Measurements from ENCODE around the gene IQCH.

Gene IQCH

DNA sequence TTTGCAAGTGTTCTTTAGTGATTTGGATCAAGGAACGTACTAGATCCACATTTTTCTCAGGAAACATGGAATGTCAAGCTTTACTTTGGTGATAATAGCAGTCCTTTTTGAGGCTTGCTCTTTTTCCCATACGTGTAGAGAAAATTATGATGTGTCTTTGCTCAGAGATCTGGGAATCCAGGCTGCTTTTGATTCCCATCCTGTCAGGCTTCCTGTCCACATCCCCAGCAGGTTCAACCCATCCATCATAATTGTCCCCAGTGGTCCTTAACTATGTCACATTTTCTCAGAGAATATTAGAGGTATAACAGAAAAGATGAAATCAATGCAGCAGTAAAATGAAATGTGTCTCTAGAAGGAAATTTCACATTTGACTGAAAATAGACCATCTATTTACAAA, 111.4 kb downstream of the IQCH start:
- no peak for DNase-seq (ENCODE audit: low read depth)
- TF ChIP-seq, protein P1, sequence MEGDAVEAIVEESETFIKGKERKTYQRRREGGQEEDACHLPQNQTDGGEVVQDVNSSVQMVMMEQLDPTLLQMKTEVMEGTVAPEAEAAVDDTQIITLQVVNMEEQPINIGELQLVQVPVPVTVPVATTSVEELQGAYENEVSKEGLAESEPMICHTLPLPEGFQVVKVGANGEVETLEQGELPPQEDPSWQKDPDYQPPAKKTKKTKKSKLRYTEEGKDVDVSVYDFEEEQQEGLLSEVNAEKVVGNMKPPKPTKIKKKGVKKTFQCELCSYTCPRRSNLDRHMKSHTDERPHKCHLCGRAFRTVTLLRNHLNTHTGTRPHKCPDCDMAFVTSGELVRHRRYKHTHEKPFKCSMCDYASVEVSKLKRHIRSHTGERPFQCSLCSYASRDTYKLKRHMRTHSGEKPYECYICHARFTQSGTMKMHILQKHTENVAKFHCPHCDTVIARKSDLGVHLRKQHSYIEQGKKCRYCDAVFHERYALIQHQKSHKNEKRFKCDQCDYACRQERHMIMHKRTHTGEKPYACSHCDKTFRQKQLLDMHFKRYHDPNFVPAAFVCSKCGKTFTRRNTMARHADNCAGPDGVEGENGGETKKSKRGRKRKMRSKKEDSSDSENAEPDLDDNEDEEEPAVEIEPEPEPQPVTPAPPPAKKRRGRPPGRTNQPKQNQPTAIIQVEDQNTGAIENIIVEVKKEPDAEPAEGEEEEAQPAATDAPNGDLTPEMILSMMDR (IDR thresholded peaks at IDR 0.05; ENCODE audit: insufficient read depth, low read depth, low read length, missing control alignments): no peak
- no peak overlapping the region for H3K4me3 ChIP-seq (ENCODE audit: low read length)

DNA sequence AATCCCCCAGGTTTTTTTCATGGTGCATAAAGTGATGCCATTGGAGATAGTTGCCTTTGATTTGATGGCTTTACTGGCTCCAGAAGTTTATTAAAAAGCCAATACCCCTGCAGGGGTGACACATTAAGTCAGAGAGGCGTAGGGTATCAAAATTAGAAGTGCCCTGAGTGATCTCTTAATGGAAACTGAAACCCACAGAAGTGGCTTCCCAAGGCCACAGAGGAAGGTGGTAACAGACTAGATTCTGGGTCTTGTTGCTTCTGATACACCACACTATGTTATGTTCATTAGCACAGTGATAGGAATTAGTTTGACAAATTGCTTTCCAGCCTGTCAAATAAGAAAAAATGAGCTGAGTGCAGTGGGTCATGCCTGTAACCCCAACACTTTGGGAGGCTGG, 112.3 kb downstream of the IQCH start:
- no peak overlapping the region for H3K4me3 ChIP-seq (ENCODE audit: low read length)
- TF ChIP-seq, protein P1 (IDR thresholded peaks at IDR 0.05; ENCODE audit: insufficient read depth, low read depth, low read length, missing control alignments): no peak
- DNase-seq (ENCODE audit: low read depth): no peak

DNA sequence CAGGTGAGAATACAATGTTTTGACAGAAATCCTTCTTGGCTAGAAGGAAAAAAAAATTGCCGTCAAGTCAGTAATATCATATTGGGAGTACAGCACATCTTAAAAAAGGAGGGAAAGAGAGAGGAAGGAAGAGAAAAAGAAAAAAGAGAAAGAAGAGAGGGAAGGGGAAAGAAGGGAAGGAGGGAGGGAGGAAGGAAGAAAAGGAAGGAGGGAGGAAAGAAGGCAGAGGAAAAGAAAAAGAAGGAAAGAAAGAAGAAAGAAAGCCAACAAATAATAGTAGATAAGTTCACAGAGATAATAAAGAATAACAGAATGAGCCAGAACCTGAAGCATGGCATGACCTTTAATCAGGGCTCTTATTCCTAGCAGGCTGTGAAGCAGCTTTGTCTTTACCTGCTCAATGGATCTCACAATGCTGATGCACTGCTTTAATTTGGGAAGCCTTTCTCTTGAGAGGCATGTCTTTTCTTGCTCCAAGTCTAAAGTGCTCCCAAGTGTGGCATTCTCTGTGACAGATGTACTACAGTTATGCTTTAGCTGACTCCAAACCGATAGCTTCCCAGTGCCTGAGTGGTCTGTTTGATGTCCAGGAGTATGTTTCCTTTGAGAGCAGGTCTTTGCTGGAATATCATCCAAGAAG, 114.9 kb downstream of the IQCH start:
- no peak for DNase-seq (ENCODE audit: low read depth)
- no peak overlapping the region for H3K4me3 ChIP-seq (ENCODE audit: low read length)
- TF ChIP-seq, protein P1 (IDR thresholded peaks at IDR 0.05; ENCODE audit: insufficient read depth, low read depth, low read length, missing control alignments): no peak

DNA sequence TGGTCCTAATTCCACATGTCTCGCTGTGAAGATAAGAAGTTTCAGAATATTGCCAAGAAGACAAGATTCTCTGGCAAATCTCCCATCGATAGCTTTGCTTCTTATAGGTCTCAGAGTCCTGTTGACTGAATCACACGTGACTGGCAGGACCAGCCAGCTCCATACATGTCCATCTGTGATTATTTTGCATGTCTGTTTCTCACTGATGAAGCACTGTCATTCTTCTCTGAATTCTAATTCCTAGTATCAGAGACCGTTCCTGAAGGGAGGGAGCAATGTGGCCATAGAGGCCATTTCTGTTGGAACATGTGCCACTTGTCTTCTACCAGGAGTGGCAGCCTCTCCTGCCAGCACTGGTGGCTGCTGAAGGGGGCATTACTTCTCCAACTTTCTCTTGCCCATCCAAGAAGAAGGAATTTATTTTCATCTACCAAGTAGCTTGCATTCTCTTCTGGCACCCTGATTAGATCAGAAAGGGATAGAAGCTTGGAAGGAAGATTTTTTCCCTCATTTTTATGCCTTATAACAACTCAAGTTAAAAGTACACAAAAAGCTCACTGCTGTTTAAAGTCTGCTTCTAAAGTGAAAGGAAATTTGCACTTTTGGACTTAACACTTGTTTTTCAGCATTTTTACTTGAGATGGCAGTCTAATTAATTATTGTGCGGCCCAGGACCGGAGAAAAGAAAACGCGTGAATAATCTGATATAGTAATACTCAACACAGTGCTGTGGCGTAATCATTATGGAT, 115.8 kb downstream of the IQCH start:
- no peak for DNase-seq (ENCODE audit: low read depth)
- TF ChIP-seq, protein P1 (IDR thresholded peaks at IDR 0.05; ENCODE audit: insufficient read depth, low read depth, low read length, missing control alignments): no peak

DNA sequence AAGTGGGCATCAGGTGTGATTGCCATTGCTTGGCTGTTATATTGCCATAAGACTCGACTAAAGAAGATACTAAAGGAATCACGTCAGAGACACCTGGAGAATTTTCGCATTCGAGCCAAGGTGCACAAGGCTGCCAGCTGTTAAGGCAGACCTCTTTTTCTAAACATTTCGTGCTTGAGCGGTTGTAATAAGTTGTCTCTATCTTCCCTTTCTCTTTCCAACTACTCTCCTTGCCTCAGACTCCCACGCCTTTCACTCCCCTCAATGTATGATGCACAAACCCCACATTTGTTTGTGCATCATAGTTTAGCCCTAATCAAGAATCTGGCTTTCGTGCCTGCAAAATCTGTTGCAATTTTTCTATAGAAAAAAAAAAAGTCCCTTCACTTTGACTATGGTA, 118.0 kb downstream of the IQCH start:
- DNase-seq (ENCODE audit: low read depth): no peak
- H3K4me3 ChIP-seq (ENCODE audit: low read length): no peak overlapping the region
- TF ChIP-seq, protein P1 (IDR thresholded peaks at IDR 0.05; ENCODE audit: insufficient read depth, low read depth, low read length, missing control alignments): no peak

More for the DNA sequence above, 115.8 kb downstream of the IQCH start:
- H3K4me3 ChIP-seq (ENCODE audit: low read length): no peak overlapping the region

DNA sequence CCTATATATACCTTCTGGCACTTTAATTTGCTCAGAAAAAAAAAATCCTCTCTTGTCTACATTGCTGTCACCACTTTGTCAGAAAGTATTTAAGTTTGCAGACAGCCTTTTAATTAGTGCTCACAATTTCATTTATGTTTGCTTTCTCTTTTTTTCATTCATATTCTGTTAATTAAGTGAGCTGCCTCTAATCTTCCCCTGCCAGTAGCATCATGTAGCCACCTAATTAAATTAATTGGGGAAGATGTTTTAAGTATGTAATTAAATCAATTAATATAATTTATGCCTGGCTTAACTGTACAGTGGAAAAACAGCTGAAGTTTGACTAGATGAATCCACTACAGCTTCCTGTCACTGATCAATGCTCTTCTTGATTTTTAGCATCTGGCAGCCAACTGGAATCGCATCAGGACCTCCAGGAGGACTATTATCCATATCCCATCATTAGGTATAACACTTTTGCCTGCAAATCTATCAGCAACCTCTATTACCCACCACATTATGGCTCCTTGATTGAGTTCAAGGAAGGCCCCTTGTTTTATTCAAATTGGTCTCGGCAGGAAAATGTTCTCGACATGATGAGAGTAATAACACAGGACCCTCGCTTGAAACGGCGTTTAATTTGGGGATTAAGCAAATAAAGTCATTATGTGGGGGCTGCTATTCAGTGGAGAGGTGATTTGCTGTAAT, 118.5 kb downstream of the IQCH start:
- TF ChIP-seq, protein P1 (IDR thresholded peaks at IDR 0.05; ENCODE audit: insufficient read depth, low read depth, low read length, missing control alignments): no peak
- DNase-seq (ENCODE audit: low read depth): no peak
- H3K4me3 ChIP-seq (ENCODE audit: low read length): no peak overlapping the region
